ENCODE measurements around the gene CNOT6.

Gene CNOT6

GRCh38 chr5:180591311-180591887, 97.2 kb downstream of the CNOT6 start, which contains the start of gene SCGB3A1:
SCGB3A1 (minus strand) TSS chr5:180591499; CDS start chr5:180591462, 37 bp downstream.
- TF ChIP-seq SIN3A (IDR thresholded peaks at IDR 0.05; ENCODE audit: borderline replicate concordance, insufficient read depth, low read length) (no peak), POLR2AphosphoS5 (IDR thresholded peaks at IDR 0.05; ENCODE audit: low read depth, low read length) (no peak), REST (IDR thresholded peaks at IDR 0.05; ENCODE audit: insufficient read depth in 1 of 2, low read depth in 2 of 2, low read length in 2 of 2) (no peak), TAF1 (IDR thresholded peaks at IDR 0.05; ENCODE audit: borderline replicate concordance, insufficient read depth, low read length) (no peak), FOXP2 (optimal IDR thresholded peaks at IDR 0.05; ENCODE audit: borderline replicate concordance, extremely low read depth, extremely low read length, insufficient read depth) (no peak)

GRCh38 chr5:180592176-180592575, 98.0 kb downstream of the CNOT6 start:
- TF ChIP-seq POLR2AphosphoS5 (IDR thresholded peaks at IDR 0.05; ENCODE audit: low read depth, low read length) (no peak), SIN3A (IDR thresholded peaks at IDR 0.05; ENCODE audit: borderline replicate concordance, insufficient read depth, low read length) (no peak), TAF1 (IDR thresholded peaks at IDR 0.05; ENCODE audit: borderline replicate concordance, insufficient read depth, low read length) (no peak), FOXP2 (optimal IDR thresholded peaks at IDR 0.05; ENCODE audit: borderline replicate concordance, extremely low read depth, extremely low read length, insufficient read depth) (no peak), REST (IDR thresholded peaks at IDR 0.05; ENCODE audit: insufficient read depth in 1 of 2, low read depth in 2 of 2, low read length in 2 of 2) (no peak)

- no peak for TF ChIP-seq SIN3A (IDR thresholded peaks at IDR 0.05; ENCODE audit: borderline replicate concordance, insufficient read depth, low read length)
- no peak for TF ChIP-seq POLR2AphosphoS5 (IDR thresholded peaks at IDR 0.05; ENCODE audit: low read depth, low read length)
- TF ChIP-seq FOXP2 (optimal IDR thresholded peaks at IDR 0.05; ENCODE audit: borderline replicate concordance, extremely low read depth, extremely low read length, insufficient read depth), result no peak
- TF ChIP-seq REST (IDR thresholded peaks at IDR 0.05; ENCODE audit: insufficient read depth in 1 of 2, low read depth in 2 of 2, low read length in 2 of 2), result no peak
- TF ChIP-seq TAF1 (IDR thresholded peaks at IDR 0.05; ENCODE audit: borderline replicate concordance, insufficient read depth, low read length), result no peak
These were observed 99.4 kb downstream of the CNOT6 start for GRCh38 chr5:180593446-180594206.

- TF ChIP-seq REST (IDR thresholded peaks at IDR 0.05; ENCODE audit: insufficient read depth in 1 of 2, low read depth in 2 of 2, low read length in 2 of 2) (no peak), FOXP2 (optimal IDR thresholded peaks at IDR 0.05; ENCODE audit: borderline replicate concordance, extremely low read depth, extremely low read length, insufficient read depth) (no peak), SIN3A (IDR thresholded peaks at IDR 0.05; ENCODE audit: borderline replicate concordance, insufficient read depth, low read length) (no peak), POLR2AphosphoS5 (IDR thresholded peaks at IDR 0.05; ENCODE audit: low read depth, low read length) (no peak), TAF1 (IDR thresholded peaks at IDR 0.05; ENCODE audit: borderline replicate concordance, insufficient read depth, low read length) (no peak)
These were observed 100.3 kb downstream of the CNOT6 start for GRCh38 chr5:180594311-180595045.
